ENCODE data around the gene TSPAN4. TPM values are rescaled to one million over a fixed set of nuclear protein-coding genes. Genes with fewer than 3 reads are reported as not detected.
A peak's percentile ranks its signal among the peaks of the same experiment; 100 is the strongest.

Gene TSPAN4
- total and polyA plus RNA-seq, 8 donors: 46.9 to 132 (median 73.8) TPM

DNA sequence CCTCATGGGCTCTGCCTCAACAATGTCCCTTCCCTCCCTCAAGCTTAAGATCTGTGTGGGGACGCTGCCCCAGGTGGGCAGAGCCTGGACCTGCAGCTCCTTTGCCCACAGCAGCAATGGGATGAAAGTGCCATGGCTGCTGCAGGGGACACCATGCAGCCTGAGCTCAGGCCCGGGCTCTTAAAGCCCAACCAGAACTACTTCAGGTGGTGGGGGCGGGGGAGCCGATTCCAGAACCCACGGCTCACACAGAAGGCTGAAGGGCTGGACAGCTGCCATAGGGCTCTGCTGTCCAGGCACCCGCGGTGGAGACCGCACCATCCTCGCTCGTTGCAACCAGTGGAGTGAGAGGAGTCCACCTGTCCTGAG is 55.5 kb downstream of the TSPAN4 start:
- DNase-seq: peak in 1 of 4 donors; percentile 13

GRCh38 chr11:898540-899190 is 56.0 kb downstream of the TSPAN4 start:
- intact Hi-C loops (cut with DNase I): no loop called here
- no peaks in the 10 kb centered on the region for H3K4me1 ChIP-seq
- peak; percentile 57 for ATAC-seq
- peaks cover 0 to 58% of the 10 kb centered on the region in 2 donors for H3K36me3 ChIP-seq
- H3K27ac ChIP-seq: no peak overlapping the region
- H3K27me3 ChIP-seq: no peaks in the 10 kb centered on the region
- no peaks in the 10 kb centered on the region for H3K9me3 ChIP-seq
- TF ChIP-seq, protein P1, sequence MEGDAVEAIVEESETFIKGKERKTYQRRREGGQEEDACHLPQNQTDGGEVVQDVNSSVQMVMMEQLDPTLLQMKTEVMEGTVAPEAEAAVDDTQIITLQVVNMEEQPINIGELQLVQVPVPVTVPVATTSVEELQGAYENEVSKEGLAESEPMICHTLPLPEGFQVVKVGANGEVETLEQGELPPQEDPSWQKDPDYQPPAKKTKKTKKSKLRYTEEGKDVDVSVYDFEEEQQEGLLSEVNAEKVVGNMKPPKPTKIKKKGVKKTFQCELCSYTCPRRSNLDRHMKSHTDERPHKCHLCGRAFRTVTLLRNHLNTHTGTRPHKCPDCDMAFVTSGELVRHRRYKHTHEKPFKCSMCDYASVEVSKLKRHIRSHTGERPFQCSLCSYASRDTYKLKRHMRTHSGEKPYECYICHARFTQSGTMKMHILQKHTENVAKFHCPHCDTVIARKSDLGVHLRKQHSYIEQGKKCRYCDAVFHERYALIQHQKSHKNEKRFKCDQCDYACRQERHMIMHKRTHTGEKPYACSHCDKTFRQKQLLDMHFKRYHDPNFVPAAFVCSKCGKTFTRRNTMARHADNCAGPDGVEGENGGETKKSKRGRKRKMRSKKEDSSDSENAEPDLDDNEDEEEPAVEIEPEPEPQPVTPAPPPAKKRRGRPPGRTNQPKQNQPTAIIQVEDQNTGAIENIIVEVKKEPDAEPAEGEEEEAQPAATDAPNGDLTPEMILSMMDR (IDR thresholded peaks at IDR 0.05): no peak
- no peak overlapping the region for H3K4me3 ChIP-seq
- peak in 1 of 4 donors; percentile 12 for DNase-seq

More for the DNA sequence above, 55.5 kb downstream of the TSPAN4 start:
- intact Hi-C loops (cut with DNase I): no loop called here
- Histone ChIP-seq H3K27ac (no peak overlapping the region), H3K9me3 (no peaks in the 10 kb centered on the region), H3K36me3 (peaks cover 0 to 53% of the 10 kb centered on the region in 2 donors), H3K4me3 (no peak overlapping the region), H3K27me3 (no peaks in the 10 kb centered on the region), H3K4me1 (no peaks in the 10 kb centered on the region)
- no peak for ATAC-seq
- TF ChIP-seq, protein P1 (IDR thresholded peaks at IDR 0.05): no peak

DNA sequence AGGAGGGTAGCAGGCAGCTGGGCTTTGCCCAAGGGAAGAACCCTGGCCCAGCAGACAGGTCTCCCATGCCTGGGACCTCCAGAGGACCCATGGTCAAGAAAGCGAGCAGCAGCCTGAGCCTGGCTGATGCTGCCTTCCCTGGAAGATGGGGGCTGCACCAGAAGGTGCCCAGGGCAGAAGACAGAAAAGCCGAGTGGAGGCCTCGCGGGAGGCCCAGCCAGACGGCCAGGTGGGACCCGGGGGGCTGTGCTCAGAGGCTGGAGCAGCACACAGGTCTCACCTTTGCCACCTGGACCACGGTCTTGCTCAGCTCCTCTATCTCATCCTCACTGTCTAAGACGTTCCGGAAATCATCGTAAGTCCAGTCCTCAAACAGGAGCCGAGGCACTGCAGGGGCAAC is 57.1 kb downstream of the TSPAN4 start:
- Histone ChIP-seq H3K27ac (no peak overlapping the region), H3K4me1 (no peaks in the 10 kb centered on the region), H3K9me3 (no peaks in the 10 kb centered on the region), H3K4me3 (no peak overlapping the region), H3K27me3 (no peaks in the 10 kb centered on the region), H3K36me3 (peaks cover 0 to 69% of the 10 kb centered on the region in 2 donors)
- TF ChIP-seq, protein P1 (IDR thresholded peaks at IDR 0.05): no peak
- intact Hi-C loops (cut with DNase I): no loop called here
- no peak for ATAC-seq
- DNase-seq: no peak

- no peak overlapping the region for H3K27ac ChIP-seq
- no peaks in the 10 kb centered on the region for H3K27me3 ChIP-seq
- no peak overlapping the region for H3K4me3 ChIP-seq
- H3K4me1 ChIP-seq: no peaks in the 10 kb centered on the region
- intact Hi-C loops (cut with DNase I): no loop called here
- DNase-seq (no peak), ATAC-seq (no peak)
- no peaks in the 10 kb centered on the region for H3K9me3 ChIP-seq
- H3K36me3 ChIP-seq: peaks cover 0 to 71% of the 10 kb centered on the region in 2 donors
- TF ChIP-seq, protein P1 (IDR thresholded peaks at IDR 0.05): no peak
Measured at GRCh38 chr11:900545-900944, 57.9 kb downstream of the TSPAN4 start.

DNA sequence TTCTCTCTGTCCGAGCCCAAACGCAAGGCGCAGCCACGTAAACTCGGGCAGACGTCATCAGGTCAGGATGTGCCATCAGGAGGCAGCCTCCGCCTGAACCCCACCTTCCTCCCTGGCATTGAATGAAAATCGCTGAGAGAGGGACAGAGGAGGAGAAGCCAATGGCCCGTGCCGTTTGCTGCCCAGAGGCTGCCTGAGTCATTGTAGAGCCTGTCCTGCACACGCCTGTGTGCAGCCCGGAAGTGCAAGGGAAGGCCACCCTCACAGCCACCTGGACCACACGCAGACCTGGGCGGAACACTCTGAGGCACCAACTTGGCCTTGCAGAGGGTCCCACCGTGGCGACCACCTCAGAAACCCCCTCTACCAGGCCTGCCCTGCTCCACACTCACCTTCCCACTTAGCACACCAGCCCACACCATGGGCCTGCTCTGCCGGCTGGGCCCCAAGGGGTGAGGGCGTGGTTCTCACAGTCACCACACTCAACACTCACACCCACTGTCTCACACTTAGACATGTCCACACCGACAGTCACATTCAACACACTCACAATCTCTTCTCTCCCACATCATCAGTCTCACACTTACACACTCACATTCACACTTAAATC is 58.9 kb downstream of the TSPAN4 start:
- Histone ChIP-seq H3K4me3 (no peak overlapping the region), H3K9me3 (no peaks in the 10 kb centered on the region), H3K4me1 (no peaks in the 10 kb centered on the region), H3K27ac (no peak overlapping the region), H3K27me3 (no peaks in the 10 kb centered on the region), H3K36me3 (peaks cover 0 to 74% of the 10 kb centered on the region in 2 donors)
- TF ChIP-seq, protein P1 (IDR thresholded peaks at IDR 0.05): no peak
- intact Hi-C loops (cut with DNase I): no loop called here
- no peak for DNase-seq
- no peak for ATAC-seq
